Stimulated activated CD8-positive, alpha-beta memory T cell treated with anti-CD3 and anti-CD28 coated beads, Interleukin-2, amount 100 ng/mL, for 48 hours (primary cell): ENCODE measurements around the gene RPS21.
A peak's percentile ranks its signal among the peaks of the same experiment; 100 is the strongest.

Experiments used
- DNase-seq, 2 donors: peaks; one replicate each; pipeline ENCODE4 v3.0.0-alpha.2; 2020; ENCODE audit warnings: low read depth in 2 of 2

Gene RPS21

GRCh38 chr20:62396367-62397239 lies 9.7 kb downstream of the RPS21 start:
- DNase-seq = no peak

GRCh38 chr20:62398120-62398821 lies 11.4 kb downstream of the RPS21 start:
- no peak for DNase-seq

GRCh38 chr20:62400021-62400420 lies 13.1 kb downstream of the RPS21 start:
- DNase-seq = no peak

- no peak for DNase-seq
These were observed 13.6 kb downstream of the RPS21 start for GRCh38 chr20:62400541-62400940.

GRCh38 chr20:62401331-62401779 lies 14.5 kb downstream of the RPS21 start:
- DNase-seq = no peak

GRCh38 chr20:62402456-62403150 lies 15.7 kb downstream of the RPS21 start:
- DNase-seq = no peak

GRCh38 chr20:62403331-62403730 lies 16.4 kb downstream of the RPS21 start:
- no peak for DNase-seq

- no peak for DNase-seq
These were observed 17.3 kb downstream of the RPS21 start for GRCh38 chr20:62404112-62404665.

- DNase-seq = no peak
These were observed 17.8 kb downstream of the RPS21 start for GRCh38 chr20:62404761-62405107.

GRCh38 chr20:62405108-62405980 lies 18.4 kb downstream of the RPS21 start:
- no peak for DNase-seq

- no peak for DNase-seq
These were observed 19.1 kb downstream of the RPS21 start for GRCh38 chr20:62405981-62406513.

- DNase-seq = no peak
These were observed 19.8 kb downstream of the RPS21 start for GRCh38 chr20:62406635-62407176.

GRCh38 chr20:62407221-62407992 lies 20.5 kb downstream of the RPS21 start, which contains the start of gene CABLES2:
Gene CABLES2 (minus strand): TSS chr20:62407285. CDS start chr20:62407276, 9 bp downstream.
- DNase-seq = peak; percentile 86 to 90

- no peak for DNase-seq
These were observed 21.2 kb downstream of the RPS21 start for GRCh38 chr20:62408055-62408454.

GRCh38 chr20:62408640-62409039 lies 21.7 kb downstream of the RPS21 start:
- no peak for DNase-seq

GRCh38 chr20:62409086-62409853 lies 22.4 kb downstream of the RPS21 start:
- DNase-seq = no peak

- no peak for DNase-seq
These were observed 23.2 kb downstream of the RPS21 start for GRCh38 chr20:62409931-62410745.
